OCI-LY1 (cell line): Measurements from ENCODE around the gene RAB14.

Experiments
- EZH2 ChIP-seq: fragments of 200-600 bp; sonication (generic), shearing (Covaris generic); IDR thresholded peaks from 2 replicates; pipeline ENCODE4 v1.8.0; 2017; ENCODE audit warnings: borderline replicate concordance, mixed run types, mild to moderate bottlenecking, antibody characterized with exemption, low read length, moderate library complexity, mixed read lengths
- TF ChIP-seq, protein P1 (sequence below): fragments of 200-600 bp; sonication (generic), shearing (Covaris generic); IDR thresholded peaks from 2 replicates; pipeline ENCODE4 v1.5.1; 2017; ENCODE audit warnings: mild to moderate bottlenecking, antibody characterized with exemption, low read length, moderate library complexity, mixed read lengths

DNA sequence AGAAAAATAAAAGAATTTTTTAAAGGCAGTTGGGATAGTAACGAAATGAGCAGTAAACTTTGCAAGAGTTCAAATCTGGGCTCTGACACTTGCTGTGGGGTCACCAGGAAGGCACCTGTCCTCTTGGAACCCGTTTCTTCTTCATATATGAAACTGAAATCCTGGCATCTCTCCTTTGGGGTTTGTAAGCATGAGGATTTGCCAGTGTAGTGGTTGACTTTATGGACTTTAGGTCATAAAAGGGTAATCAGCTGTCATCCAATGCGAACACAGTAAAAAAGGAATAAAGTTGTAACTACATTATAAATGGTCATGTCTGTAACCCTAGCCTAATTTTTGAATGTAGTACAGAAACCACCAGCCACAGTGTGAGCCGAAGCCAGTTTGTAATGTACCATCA, 1.3 kb downstream of the RAB14 start:
- TF ChIP-seq, protein P1, sequence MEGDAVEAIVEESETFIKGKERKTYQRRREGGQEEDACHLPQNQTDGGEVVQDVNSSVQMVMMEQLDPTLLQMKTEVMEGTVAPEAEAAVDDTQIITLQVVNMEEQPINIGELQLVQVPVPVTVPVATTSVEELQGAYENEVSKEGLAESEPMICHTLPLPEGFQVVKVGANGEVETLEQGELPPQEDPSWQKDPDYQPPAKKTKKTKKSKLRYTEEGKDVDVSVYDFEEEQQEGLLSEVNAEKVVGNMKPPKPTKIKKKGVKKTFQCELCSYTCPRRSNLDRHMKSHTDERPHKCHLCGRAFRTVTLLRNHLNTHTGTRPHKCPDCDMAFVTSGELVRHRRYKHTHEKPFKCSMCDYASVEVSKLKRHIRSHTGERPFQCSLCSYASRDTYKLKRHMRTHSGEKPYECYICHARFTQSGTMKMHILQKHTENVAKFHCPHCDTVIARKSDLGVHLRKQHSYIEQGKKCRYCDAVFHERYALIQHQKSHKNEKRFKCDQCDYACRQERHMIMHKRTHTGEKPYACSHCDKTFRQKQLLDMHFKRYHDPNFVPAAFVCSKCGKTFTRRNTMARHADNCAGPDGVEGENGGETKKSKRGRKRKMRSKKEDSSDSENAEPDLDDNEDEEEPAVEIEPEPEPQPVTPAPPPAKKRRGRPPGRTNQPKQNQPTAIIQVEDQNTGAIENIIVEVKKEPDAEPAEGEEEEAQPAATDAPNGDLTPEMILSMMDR = no peak
- no peak for TF ChIP-seq EZH2
